NT2/D1 (cell line): ENCODE data around the gene TBXAS1.

ENCODE experiments used
- SUZ12 ChIP-seq: IDR thresholded peaks from 2 replicates; pipeline ENCODE4 v1.6.1; 2011; ENCODE audit not compliant: insufficient read length, insufficient read depth; ENCODE audit errors: extremely low read depth
- YY1 ChIP-seq: IDR thresholded peaks from 2 replicates; pipeline ENCODE4 v1.6.1; 2011; ENCODE audit not compliant: insufficient read length, insufficient read depth
- ZNF274 ChIP-seq: IDR thresholded peaks from 2 replicates; pipeline ENCODE4 v1.6.1; 2011; ENCODE audit warnings: mild to moderate bottlenecking, low read depth, low read length

GRCh38 chr7:139875821-139876241 lies 46.8 kb downstream of the TBXAS1 start:
- TF ChIP-seq YY1 (no peak), SUZ12 (no peak), ZNF274 (no peak)
